HG03060 (cell line): ENCODE results near the gene GGT1.
"Not testable (repeated sequence)": the region's sequence is repeated elsewhere in the genome, so short reads cannot be mapped to it uniquely, and the experiment has no call there.

Source experiments
- ATAC-seq: cut with Tn5 transposase; IDR thresholded peaks from one replicate; pipeline ENCODE4 v1.9.1; 2021; ENCODE audit warnings: low read depth, moderate number of reproducible peaks; ENCODE audit not compliant: unreplicated experiment

The GGT1 gene

GRCh38 chr22:24595228-24595627 lies 7.8 kb upstream of the GGT1 start:
- ATAC-seq: no peak

DNA sequence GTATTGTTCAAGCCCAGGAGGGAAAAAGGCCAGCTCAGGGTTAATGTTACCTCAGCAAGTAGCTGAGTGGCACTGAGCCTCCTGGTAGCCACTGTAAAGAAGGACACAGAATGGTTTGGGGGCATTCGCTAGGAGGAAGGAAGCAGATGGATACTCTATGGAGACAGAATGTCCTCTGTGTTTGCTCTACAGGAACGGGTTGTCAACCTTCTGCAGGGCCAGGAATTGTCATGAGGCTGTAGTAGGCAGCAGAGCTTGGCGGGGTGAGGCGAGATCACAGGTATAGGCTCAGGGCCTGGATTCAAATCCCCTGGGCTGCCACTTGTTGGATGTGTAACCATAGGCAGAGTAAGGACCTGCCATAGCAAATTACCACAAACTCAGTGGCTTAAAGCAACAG lies 7.1 kb upstream of the GGT1 start:
- ATAC-seq: no peak

DNA sequence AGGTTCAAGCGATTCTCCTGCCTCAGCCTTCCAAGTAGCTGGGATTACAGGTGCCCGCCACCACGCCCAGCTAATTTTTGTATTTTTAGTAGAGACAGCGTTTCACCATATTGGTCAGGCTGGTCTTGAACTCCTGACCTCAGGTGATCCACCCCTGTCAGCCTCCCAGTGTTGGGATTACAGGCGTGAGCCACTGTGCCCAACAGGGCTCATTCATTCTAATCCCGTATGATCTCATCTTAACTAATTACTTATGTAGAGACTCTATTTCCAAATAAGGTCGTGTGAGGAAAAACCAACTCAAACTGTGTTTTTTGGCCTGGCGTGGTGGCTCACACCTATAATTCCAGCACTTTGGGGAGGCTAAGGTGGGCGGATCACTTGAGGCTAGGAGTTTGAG lies 5.9 kb upstream of the GGT1 start:
- ATAC-seq: not testable (repeated sequence)

- ATAC-seq: no peak
Measured at GRCh38 chr22:24599514-24599913, 3.5 kb upstream of the GGT1 start.

DNA sequence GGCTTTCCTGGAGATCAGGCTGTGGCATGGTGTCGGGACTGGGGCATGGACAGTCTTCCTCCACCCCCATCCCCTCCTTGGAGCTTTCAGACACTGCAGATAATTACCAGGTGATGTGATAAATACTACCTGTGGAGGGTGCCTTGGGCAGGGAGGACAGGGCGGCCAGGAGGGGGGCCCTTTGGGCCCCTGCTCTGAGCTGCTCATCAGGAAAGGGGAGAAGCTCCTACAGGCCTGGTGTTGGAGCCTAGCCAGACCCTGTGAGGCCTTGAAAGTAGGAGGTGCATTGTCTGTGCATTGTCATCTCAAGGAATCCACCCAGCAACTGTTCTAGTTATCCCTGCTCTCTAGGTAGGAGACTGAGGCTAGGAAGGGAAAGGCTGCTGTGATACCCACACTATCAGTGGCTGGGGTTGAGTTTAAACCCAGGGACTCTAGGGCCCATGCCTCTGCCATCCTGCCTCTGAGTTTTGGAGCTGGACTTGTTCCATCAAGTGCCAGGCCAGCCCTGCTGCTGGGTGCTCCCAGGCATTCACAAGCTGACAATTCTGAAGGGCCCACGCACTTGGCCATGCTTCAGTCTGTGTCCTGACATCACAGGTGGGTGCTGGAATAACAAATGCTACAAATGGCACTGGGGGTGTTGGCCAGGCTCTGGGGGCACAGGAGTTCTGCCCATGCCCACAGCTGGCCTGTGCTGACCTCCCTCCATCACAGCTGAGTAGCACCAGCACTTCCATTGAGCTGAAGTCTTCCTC lies 2.9 kb upstream of the GGT1 start:
- not testable (repeated sequence) for ATAC-seq

- ATAC-seq: no peak
Measured at GRCh38 chr22:24601217-24602104, 1.5 kb upstream of the GGT1 start.

DNA sequence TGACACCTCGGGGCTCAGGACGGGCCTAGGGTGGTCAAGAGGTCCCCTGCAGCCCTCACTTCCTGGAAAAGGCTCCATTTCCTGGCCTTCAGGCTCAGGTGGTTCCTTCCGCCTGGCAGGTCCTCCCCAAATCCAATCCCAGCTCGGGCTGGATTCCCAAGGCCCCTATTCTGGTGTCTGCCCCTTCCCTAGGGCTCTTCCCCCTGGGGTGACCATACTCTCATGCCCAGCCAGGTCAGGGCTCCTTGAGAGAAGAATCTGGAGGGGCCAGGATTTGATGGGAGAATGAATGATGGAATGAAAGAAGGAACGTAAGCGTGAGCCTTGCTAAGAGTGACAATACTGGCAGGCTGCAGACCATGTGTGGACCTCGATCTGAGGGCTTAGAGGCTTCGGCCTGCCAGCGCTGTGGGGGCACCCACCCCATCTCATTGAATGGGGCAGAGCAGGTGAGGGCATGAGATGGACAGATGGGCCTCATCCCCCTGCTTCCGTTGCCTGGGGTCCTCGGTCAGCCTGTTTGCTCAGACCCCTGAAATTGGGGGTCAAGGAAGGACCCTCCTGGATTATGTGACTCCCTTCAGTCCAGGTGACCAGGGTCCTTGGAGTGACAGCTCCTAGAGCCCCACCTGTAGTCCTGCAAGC lies 766 bp upstream of the GGT1 start:
- not testable (repeated sequence) for ATAC-seq

DNA sequence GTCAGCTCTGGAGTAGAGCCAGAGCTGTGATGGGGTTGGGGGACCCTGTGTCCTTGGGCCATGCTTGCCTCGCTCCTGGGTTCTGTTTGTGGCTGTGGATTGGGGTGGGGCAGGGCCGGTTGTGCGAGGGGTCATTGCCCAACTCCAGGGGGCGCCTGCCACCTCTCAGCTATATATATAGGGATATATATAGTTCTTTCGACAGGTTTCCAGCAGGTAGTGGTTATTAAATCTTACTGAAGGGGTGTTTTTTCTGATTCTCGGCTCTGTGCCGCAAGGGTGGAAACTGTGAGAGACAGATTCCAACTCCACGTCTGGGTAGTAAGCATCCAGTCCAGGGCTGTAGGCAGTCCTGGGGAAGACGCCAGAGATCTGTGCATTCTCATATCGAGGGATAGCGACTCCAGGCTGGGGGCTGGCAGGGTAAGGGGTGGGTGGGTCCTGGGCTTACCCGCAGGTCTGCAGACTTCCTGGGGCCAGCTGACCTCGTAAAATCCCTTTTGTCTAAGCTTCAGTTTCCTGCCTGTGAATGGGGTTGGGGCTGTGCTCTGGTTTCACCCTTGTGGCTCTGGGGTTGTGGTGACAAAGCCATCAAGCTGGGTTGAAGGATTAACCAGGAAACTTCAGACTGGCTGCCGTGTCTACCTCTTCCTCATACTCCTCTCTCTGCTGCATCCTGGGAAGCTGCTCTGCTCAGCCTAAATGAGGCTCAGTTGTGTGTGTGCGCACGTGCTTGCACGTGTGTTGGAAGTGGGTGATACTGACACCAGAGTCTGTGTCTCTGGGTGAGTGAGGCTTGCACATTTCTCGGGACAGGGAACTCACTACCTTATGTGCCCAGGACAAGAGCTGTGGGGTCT lies 1.0 kb downstream of the GGT1 start:
- ATAC-seq: not testable (repeated sequence)

- not testable (repeated sequence) for ATAC-seq
Measured at GRCh38 chr22:24606340-24606739, 3.3 kb downstream of the GGT1 start.

DNA sequence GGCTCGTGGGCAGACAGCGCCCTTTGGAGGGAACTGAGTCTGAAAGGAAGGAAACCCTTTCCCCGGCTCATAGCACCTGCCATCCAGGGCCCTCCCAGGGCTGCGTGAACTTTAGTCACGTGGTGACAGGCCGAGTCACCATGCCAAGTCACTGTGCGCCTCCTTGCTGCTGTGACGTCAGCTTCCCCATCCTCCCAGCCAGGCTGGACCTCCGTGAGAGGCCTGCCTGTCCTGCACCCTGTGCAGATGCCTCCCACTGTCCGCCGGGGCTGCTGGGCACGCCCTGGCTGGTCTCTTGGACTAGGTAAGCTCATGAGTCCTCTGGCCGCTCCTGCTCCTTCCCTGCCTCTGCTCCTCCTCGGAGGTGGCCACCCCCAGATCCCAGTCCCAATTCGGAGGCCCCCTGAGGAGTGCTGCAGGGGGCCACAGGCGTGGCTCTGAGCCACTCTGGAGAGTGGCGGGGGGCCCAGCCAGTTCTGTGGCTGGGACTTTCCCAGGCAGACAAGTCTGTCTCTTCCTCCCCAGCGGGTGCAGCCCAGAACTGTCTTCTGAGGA lies 4.5 kb downstream of the GGT1 start:
- ATAC-seq: not testable (repeated sequence)

- not testable (repeated sequence) for ATAC-seq
Measured at GRCh38 chr22:24608327-24608726, 5.3 kb downstream of the GGT1 start.

- not testable (repeated sequence) for ATAC-seq
Measured at GRCh38 chr22:24609888-24610287, 6.9 kb downstream of the GGT1 start.

GRCh38 chr22:24614794-24615193 lies 11.8 kb downstream of the GGT1 start:
- not testable (repeated sequence) for ATAC-seq

- not testable (repeated sequence) for ATAC-seq
Measured at GRCh38 chr22:24621244-24621643, 18.3 kb downstream of the GGT1 start.

DNA sequence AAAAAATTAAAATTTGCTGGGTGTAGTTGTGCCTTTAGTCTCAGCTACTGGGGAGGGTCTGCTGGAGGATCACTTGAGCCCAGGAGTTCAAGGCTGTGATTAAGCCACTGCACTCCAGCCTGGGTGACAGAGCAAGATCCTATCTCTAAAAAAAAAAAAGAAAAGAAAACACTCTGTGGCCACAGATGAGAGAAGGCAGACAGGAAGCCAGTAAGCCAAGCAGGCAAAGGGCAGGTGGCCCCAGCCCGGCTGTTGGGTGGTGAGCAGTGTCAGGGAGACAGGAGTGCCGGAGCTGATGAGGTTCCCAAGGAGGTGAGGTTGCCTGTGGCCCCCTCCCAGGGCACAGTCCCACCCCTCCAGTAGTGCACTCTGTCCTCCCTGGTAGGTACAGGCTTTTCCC lies 19.6 kb downstream of the GGT1 start:
- ATAC-seq: not testable (repeated sequence)

GRCh38 chr22:24627911-24628310 lies 24.9 kb downstream of the GGT1 start:
- ATAC-seq: not testable (repeated sequence)

DNA sequence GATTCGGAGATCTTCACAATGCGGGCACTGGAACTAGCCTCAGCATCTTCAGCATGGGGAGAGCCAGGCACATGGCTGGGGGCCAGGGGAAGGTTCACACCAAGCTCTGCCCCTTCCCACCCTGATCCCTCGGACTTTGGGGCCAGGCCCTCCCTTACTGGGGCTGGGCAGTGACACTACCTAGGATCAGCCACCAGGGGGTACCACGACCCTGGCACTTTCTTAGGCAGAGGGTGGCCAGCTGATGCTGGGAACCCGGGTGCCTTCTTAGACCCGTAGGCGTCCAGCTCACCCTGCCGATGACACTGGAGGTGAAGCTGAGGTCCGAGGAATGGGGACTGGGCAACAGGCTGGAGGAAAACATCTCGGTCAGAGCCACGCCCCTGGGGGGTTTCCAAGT lies 26.1 kb downstream of the GGT1 start:
- ATAC-seq: not testable (repeated sequence)

DNA sequence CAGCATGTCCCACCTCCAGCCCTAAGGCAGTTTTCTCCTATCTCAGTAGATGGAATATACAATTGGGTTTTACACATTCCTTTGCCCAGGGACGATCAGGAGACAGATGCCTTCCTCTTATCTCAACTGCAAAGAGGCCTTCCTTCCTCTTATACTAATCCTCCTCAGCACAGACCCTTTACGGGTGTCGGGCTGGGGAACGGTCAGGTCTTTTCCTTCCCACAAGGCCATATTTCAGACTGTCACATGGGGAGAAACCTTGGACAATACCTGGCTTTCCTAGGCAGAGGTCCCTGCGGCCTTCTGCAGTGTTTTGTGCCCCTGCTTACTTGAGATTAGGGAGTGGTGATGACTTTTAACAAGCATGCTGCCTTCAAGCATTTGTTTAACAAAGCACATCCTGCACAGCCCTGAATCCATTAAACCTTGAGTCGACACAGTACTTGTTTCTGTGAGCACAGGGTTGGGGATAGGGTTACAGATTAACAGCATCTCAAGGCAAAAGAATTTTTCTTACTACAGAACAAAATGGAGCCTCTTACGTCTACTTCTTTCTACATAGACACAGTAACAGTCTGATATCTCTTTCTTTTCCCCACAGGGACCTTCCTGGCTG lies 27.9 kb downstream of the GGT1 start:
- ATAC-seq: not testable (repeated sequence)

GRCh38 chr22:24631430-24632122 lies 28.6 kb downstream of the GGT1 start:
- not testable (repeated sequence) for ATAC-seq
